MM.1S (cell line): ENCODE results near the gene SAMD8.
"Not testable (repeated sequence)": the region's sequence is repeated elsewhere in the genome, so short reads cannot be mapped to it uniquely, and the experiment has no call there.

ENCODE experiments used
- DNase-seq: peaks from one replicate; pipeline ENCODE4 v3.0.0-alpha.2; 2015
- H2AFZ ChIP-seq: fragments of 300-600 bp; sonication (generic); 2 replicates; pipeline ENCODE4 v1.6.0; 2016; ENCODE audit warnings: antibody characterized with exemption, low read length
- H3F3A ChIP-seq: fragments of 300-600 bp; sonication (generic); 2 replicates; pipeline ENCODE4 v1.6.1; 2016; ENCODE audit warnings: mild to moderate bottlenecking, antibody characterized with exemption, low read length, moderate library complexity, mixed read lengths; ENCODE audit not compliant: insufficient read depth
- H3K27ac ChIP-seq: fragments of 300-600 bp; sonication (generic); 2 replicates; pipeline ENCODE4 v1.5.1; 2016; ENCODE audit warnings: mild to moderate bottlenecking, low read length
- H3K27me3 ChIP-seq: fragments of 300-600 bp; sonication (generic); replicated peaks from 2 replicates; pipeline ENCODE4 v1.6.0; 2016; ENCODE audit warnings: low read length; ENCODE audit not compliant: insufficient read depth
- H3K36me3 ChIP-seq: fragments of 300-600 bp; sonication (generic); replicated peaks from 2 replicates; pipeline ENCODE4 v1.6.1; 2016; ENCODE audit warnings: mild to moderate bottlenecking, low read length, mixed read lengths; ENCODE audit not compliant: insufficient read depth
- H3K4me1 ChIP-seq: fragments of 300-600 bp; sonication (generic); 2 replicates; pipeline ENCODE4 v1.6.1; 2016; ENCODE audit warnings: low read length, mixed read lengths
- H3K4me2 ChIP-seq: fragments of 300-600 bp; sonication (generic); 2 replicates; pipeline ENCODE4 v1.6.0; 2016; ENCODE audit warnings: low read depth, low read length
- H3K4me3 ChIP-seq: fragments of 300-600 bp; sonication (generic); 2 replicates; pipeline ENCODE4 v1.5.1; 2016; ENCODE audit warnings: low read length, mixed read lengths
- H3K79me2 ChIP-seq: fragments of 300-600 bp; sonication (generic); 2 replicates; pipeline ENCODE4 v1.6.1; 2016; ENCODE audit warnings: mixed run types, low read length, mixed read lengths
- H3K9ac ChIP-seq: fragments of 300-600 bp; sonication (generic); 2 replicates; pipeline ENCODE4 v1.6.1; 2016; ENCODE audit warnings: low read length, mixed read lengths
- H3K9me2 ChIP-seq: fragments of 300-600 bp; sonication (generic); replicated peaks from 2 replicates; pipeline ENCODE4 v1.6.1; 2016; ENCODE audit warnings: mild to moderate bottlenecking, low read length, mixed read lengths; ENCODE audit not compliant: insufficient read depth
- H3K9me3 ChIP-seq: fragments of 300-600 bp; sonication (generic); replicated peaks from 2 replicates; pipeline ENCODE4 v1.6.1; 2016; ENCODE audit warnings: mild to moderate bottlenecking, low read length, mixed read lengths; ENCODE audit not compliant: insufficient read depth
- H4K20me1 ChIP-seq: fragments of 300-600 bp; sonication (generic); 2 replicates; pipeline ENCODE4 v1.6.1; 2016; ENCODE audit warnings: mild to moderate bottlenecking, low read length, moderate library complexity, mixed read lengths; ENCODE audit not compliant: insufficient read depth
- EZH2 ChIP-seq: fragments of 300-600 bp; sonication (generic); optimal IDR thresholded peaks from 2 replicates; pipeline ENCODE3; 2017; ENCODE audit warnings: low read depth, mild to moderate bottlenecking, antibody characterized with exemption, low read length, mixed read lengths
- EZH2phosphoT487 ChIP-seq: fragments of 300-600 bp; sonication (generic); IDR thresholded peaks from 2 replicates; pipeline ENCODE4 v1.6.1; 2018; ENCODE audit warnings: antibody characterized with exemption, low read length
- TF ChIP-seq, protein P1 (sequence below): fragments of 300-600 bp; sonication (generic); IDR thresholded peaks from 2 replicates; pipeline ENCODE4 v1.5.1; 2016; ENCODE audit warnings: antibody characterized with exemption, low read length, mixed read lengths

The SAMD8 gene

DNA sequence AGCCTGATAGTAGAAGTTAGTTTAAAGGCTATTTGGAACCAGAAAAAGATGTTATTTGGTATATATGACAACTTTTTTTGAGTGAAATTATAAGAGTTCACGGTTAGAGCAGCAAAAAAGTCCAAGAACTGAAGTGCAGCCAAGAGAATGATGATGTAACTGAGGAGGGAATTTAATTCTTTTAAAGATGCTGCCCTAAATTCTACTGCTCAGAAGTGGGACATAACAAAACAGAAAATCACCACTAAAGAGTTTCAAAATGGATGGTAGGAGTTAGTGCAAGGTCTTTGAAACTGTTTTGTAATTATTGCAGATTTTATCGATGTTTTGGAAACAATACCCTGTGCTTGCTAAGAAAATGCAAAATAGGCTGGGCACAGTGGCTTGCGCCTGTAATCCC lies 6.5 kb downstream of the SAMD8 start:
- H3K27ac ChIP-seq = no peak overlapping the region
- TF ChIP-seq, protein P1, sequence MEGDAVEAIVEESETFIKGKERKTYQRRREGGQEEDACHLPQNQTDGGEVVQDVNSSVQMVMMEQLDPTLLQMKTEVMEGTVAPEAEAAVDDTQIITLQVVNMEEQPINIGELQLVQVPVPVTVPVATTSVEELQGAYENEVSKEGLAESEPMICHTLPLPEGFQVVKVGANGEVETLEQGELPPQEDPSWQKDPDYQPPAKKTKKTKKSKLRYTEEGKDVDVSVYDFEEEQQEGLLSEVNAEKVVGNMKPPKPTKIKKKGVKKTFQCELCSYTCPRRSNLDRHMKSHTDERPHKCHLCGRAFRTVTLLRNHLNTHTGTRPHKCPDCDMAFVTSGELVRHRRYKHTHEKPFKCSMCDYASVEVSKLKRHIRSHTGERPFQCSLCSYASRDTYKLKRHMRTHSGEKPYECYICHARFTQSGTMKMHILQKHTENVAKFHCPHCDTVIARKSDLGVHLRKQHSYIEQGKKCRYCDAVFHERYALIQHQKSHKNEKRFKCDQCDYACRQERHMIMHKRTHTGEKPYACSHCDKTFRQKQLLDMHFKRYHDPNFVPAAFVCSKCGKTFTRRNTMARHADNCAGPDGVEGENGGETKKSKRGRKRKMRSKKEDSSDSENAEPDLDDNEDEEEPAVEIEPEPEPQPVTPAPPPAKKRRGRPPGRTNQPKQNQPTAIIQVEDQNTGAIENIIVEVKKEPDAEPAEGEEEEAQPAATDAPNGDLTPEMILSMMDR = no peak
- TF ChIP-seq EZH2phosphoT487 (no peak), EZH2 (no peak)
- H3K9ac ChIP-seq = no peak overlapping the region
- DNase-seq = no peak
- H3F3A ChIP-seq = peaks cover 3% of the 10 kb centered on the region; the same call in 1 of the 2 replicates
- H3K4me3 ChIP-seq = no peak overlapping the region
- no peaks in the 10 kb centered on the region for H4K20me1 ChIP-seq
- no peak overlapping the region for H2AFZ ChIP-seq
- H3K36me3 ChIP-seq = no peaks in the 10 kb centered on the region
- H3K9me2 ChIP-seq = no peaks in the 10 kb centered on the region
- H3K79me2 ChIP-seq = peaks cover 73% of the 10 kb centered on the region
- H3K4me2 ChIP-seq = no peak overlapping the region
- H3K27me3 ChIP-seq = no peaks in the 10 kb centered on the region
- H3K9me3 ChIP-seq = no peaks in the 10 kb centered on the region
- peaks cover under 1% of the 10 kb centered on the region for H3K4me1 ChIP-seq

DNA sequence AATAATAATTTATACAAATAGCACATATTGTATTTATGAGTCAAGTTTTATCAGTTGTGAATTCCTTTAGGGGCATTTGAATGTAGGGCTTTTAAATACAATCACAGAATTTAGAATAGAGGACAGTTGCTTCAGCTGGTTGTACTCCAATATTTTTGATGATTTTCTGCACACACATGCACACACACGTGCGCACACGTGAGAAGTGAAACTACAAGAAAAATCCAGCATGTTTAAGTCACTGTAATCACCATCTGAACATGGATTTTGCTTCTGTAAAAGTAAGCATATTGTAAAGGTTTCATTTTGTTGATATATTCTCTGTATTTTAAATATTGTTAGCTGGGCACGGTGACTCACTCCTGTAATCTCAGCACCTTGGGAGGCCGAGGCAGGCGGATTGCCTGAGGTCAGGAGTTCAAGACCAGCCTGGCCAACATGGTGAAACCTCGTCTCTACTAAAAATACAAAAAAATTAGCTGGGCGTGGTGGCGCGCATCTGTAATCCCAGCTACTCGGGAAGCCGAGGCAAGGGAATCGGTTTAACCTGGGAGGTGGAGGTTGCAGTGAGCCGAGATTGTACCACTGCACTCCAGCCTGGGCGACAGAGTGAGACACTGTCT lies 8.1 kb downstream of the SAMD8 start:
- H3K9me3 ChIP-seq, H3K4me1 ChIP-seq, H4K20me1 ChIP-seq, H3F3A ChIP-seq, H3K4me2 ChIP-seq, H3K36me3 ChIP-seq, H2AFZ ChIP-seq, H3K9me2 ChIP-seq, H3K27me3 ChIP-seq, H3K27ac ChIP-seq, H3K4me3 ChIP-seq, H3K9ac ChIP-seq, DNase-seq: not testable (repeated sequence)
- peaks cover 58% of the 10 kb centered on the region for H3K79me2 ChIP-seq

DNA sequence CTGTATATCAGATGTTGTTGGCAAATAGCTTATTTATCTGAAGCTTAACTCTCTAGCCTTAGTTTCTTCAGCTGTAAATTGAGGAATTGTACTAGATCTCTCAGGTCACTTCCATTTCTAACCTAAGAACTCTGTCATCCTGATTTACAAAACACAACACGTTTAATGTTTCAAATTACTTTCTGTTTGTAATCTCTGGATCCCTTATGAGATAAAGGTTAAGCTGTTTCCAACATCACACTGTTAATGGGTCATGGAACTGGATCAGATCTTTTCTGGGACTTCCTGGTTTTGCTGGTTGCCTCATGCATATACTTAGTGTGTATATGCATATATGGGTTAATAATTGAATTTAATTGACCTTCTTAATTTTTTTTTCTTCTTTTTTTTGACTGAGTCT lies 9.9 kb downstream of the SAMD8 start:
- Histone ChIP-seq H3F3A (no peaks in the 10 kb centered on the region), H3K4me1 (no peaks in the 10 kb centered on the region), H3K27ac (no peak overlapping the region), H3K27me3 (no peaks in the 10 kb centered on the region), H4K20me1 (no peaks in the 10 kb centered on the region), H3K4me2 (no peak overlapping the region), H3K79me2 (peaks cover 41% of the 10 kb centered on the region), H3K9ac (no peak overlapping the region), H2AFZ (no peak overlapping the region), H3K36me3 (no peaks in the 10 kb centered on the region), H3K9me2 (no peaks in the 10 kb centered on the region), H3K9me3 (no peaks in the 10 kb centered on the region), H3K4me3 (no peak overlapping the region)
- TF ChIP-seq EZH2phosphoT487 (no peak), EZH2 (no peak)
- TF ChIP-seq, protein P1 = no peak
- no peak for DNase-seq

DNA sequence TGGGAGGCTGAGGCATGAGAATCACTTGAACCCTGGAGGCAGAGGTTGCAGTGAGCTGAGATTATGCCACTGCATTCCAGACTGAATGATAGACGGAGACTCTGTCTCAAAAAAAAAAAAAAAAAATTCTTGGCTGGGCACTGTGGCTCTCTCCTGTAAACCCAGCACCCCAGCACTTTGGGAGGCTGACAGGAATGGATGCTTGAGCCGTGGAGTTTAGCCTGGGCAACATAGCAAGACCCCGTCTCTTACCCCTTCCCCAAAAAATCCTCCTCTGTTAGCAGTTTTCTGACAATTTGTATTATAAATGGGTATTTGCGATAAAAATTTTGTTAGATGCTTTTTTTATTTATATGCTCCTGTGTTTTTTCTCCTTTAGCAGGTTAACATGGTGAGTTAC lies 11.0 kb downstream of the SAMD8 start:
- Histone ChIP-seq H3K27ac (no peak overlapping the region), H3K4me3 (no peak overlapping the region), H3K4me1 (no peaks in the 10 kb centered on the region), H3K9me2 (no peaks in the 10 kb centered on the region), H3K9ac (no peak overlapping the region), H2AFZ (no peak overlapping the region), H3K27me3 (no peaks in the 10 kb centered on the region), H3K4me2 (no peak overlapping the region), H3K36me3 (no peaks in the 10 kb centered on the region), H3F3A (no peaks in the 10 kb centered on the region), H4K20me1 (no peaks in the 10 kb centered on the region), H3K79me2 (peaks cover 33% of the 10 kb centered on the region), H3K9me3 (no peaks in the 10 kb centered on the region)
- no peak for TF ChIP-seq EZH2
- TF ChIP-seq, protein P1 = no peak
- no peak for TF ChIP-seq EZH2phosphoT487
- DNase-seq = no peak
